ENCODE measurements around the gene SPACA7.
"Not testable (repeated sequence)": the region's sequence is repeated elsewhere in the genome, so short reads cannot be mapped to it uniquely, and the experiment has no call there.

SPACA7 gene

DNA sequence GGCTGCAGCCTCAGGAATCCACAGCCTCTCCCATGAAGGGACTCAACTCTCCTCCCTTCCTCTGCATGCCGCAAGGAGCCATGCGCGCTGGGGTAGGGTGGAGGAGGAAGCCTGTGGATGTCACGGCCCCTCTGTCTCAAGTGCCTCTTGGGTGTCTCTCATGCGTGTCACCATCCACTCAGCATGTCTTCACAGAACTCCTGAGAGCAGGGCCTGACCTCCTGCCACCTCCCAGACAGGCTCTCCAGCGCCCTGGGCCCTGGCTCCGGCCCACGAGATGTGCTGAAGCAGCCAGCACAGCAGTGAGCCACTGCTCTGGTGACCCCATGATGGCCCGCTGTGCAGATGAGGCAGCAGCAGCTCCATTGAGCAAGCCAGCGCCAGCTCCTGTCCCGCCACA lies 25.9 kb upstream of the SPACA7 start:
- no peak for DNase-seq (ENCODE audit: low read depth)

- no peak for DNase-seq (ENCODE audit: low read depth)
These were observed 24.3 kb upstream of the SPACA7 start for GRCh38 chr13:112351825-112352224.

DNA sequence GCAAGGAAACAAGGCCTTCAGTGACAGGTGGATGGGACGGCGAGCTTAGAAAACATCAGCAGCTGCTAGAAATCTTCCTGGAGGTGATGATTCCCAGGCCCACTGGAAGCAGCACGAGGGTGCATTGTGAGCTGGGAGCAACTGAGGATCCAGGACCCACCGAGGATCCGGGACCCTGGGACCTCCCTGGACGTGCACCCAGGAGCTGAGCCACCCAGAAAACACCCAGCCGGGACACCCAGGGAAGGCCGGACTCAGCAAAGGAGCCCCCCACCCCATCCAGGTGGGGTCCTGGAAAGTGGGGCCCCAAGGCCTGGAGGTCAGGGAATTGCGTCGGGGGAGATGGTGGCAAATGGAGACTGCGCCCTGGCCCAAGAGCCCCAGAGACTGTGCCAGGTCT lies 22.3 kb upstream of the SPACA7 start:
- DNase-seq (ENCODE audit: low read depth), result no peak

GRCh38 chr13:112354330-112355273 lies 21.6 kb upstream of the SPACA7 start:
- DNase-seq (ENCODE audit: low read depth), result no peak

DNA sequence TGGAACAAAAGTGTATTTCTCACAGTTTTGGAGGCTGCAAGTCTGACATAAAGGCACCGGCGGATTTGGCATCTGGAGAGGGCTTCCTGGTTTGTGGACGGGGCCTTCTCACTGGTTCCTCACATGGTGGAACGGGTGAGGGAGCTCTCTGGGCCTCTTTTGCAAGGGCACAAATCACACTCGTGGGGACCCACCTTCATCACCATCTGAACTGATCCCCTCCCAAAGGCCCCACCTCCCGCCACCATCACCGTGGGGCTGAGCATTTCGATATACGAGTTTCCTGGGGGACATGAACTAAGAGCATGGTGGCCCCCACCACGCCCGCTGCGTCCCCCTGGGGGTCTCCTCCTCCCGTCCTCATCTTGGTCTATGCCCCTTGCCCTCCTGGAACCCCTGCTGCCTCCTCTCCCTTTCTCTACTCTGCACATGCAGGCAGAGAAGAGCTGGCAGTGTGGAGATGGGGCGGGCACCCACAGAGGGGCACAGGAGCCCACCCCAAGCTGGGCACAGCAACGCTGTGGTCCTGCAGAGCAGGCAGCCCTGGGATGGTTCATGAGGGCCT lies 20.8 kb upstream of the SPACA7 start:
- no peak for DNase-seq (ENCODE audit: low read depth)

DNA sequence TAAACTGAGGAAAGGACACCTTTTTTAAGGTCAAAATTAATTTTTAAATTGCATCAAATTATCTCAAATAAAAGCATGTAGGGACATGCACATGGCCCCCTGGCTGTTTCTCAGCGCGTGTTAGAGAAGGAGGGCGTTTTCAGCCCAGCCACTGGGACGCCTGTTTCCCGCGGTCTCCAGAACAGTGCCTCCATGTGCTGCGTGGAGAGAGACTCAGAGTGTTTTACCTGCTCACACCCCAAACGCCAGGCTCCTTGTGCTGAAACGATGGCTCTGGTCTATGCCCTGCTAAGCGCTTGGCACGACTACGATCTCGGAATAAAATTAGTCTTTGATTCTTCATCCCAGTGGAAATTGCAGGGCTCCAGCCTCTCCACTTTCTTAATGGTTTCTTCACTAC lies 20.0 kb upstream of the SPACA7 start:
- no peak for DNase-seq (ENCODE audit: low read depth)

DNA sequence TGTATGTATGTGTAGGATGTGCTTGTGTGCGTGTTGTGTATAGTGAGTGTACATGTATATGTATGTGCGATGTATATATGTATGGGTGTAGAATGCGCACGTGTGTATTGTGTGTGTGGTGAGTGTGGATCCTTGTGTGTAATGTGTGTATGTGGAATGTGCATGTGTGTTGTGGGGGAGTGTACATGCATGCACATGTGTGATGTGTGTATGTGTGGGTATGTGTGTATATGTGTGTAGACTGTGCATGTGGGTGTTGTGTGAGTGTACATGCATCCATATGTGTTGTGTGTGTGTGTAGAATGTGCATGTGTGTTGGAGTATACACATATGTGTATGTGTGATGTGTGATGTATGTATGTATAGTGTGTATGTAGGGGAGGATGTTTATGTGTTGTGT lies 18.0 kb upstream of the SPACA7 start:
- DNase-seq (ENCODE audit: low read depth), result no peak

DNA sequence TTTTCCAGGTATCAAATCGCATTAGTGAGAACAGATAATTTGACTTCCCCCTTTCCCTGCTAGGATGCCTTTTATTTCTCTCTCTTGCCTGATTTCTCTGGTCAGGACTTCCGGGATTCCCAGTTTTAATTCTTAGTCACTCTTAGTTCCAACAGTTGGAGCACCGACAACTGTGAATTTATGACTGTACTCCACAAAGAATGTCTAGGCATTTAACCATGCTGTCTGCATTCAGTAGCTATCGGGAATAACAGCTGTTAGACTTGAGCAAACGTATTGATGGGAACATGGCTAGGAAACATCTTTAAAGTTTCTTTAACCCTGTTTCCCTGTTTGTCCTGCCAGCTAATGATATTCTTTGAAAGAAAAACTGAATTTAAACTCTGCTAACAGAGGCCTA lies 14.1 kb upstream of the SPACA7 start:
- no peak for DNase-seq (ENCODE audit: low read depth)

- DNase-seq (ENCODE audit: low read depth), result no peak
These were observed 12.2 kb upstream of the SPACA7 start for GRCh38 chr13:112363867-112364528.

DNA sequence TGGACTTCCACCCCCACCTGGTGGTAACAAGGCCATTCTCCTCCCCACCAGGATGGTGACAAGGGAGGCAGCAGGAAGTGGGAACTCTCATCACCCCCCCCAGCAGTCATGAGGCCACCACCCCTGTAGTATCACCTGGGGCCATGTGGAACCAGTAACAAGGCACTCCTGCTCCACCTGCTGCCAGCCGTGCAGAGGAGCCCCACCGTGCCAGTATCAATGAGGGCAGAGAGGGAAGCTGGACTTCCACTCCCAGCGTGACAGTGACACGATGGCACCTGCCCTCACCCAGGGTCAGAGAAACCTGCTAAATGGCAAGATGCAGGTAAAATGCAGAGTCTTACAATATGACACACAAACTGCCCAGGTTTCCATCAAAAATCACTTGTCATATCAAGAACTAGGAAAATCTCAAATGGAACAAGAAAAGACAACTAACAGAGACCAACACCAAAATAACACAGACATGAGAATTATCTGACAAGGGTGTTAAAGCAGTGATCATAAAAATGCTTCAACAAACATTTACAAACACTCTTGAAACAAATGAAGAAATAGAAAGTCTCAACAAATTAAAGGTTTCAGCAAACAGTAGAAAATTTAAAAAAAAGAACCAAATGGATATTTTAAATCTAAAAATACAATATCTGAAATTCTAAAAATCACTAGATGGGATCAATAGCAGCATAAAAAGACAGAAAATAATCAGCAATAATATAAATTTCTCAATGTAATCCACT lies 9.1 kb upstream of the SPACA7 start:
- no peak for DNase-seq (ENCODE audit: low read depth)

DNA sequence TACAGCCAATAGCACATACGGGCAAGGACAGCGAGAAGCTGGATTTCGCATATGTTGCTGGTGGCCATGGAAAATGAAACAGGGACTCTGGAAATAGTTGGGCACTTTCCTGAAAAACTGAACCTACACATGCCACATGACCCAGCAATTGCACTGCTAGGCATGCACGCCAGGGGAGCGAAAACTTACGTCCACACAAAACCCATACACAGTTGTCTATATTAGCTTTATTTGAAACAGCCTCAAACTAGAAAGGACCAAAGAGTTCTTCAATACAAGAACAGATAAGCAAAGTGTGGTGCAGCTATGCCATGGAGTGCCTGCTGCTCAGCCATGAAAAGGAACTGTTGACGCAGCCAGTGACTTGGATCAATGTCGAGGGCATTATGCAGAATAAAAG lies 7.3 kb upstream of the SPACA7 start:
- no peak for DNase-seq (ENCODE audit: low read depth)

- DNase-seq (ENCODE audit: low read depth), result no peak
These were observed 5.8 kb upstream of the SPACA7 start for GRCh38 chr13:112370311-112370710.

- no peak for DNase-seq (ENCODE audit: low read depth)
These were observed 1.9 kb upstream of the SPACA7 start for GRCh38 chr13:112374271-112374670.

DNA sequence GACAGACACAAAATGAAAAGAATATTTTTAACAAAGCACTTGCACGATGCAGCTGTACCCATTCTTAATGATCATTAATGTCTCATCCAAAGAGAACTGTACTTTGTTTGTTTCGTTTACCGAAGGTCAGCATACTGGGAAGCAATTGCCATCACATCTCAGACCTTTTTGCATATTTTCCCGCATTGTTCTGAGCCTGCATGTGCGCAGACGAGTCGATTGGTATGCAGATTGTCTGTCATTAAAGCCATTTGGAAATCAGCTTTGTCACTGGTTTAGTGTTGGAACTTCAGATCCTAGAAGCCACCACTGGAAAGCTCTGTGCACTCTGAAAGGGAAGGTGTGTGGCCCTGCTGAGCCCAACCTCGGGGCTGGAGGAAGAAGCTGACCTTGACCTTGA lies 15.6 kb downstream of the SPACA7 start:
- DNase-seq (ENCODE audit: low read depth), result no peak

- no peak for DNase-seq (ENCODE audit: low read depth)
These were observed 16.6 kb downstream of the SPACA7 start for GRCh38 chr13:112392719-112393118.

GRCh38 chr13:112395022-112395421 lies 18.9 kb downstream of the SPACA7 start:
- DNase-seq (ENCODE audit: low read depth), result not testable (repeated sequence)

GRCh38 chr13:112395941-112396340 lies 19.8 kb downstream of the SPACA7 start:
- not testable (repeated sequence) for DNase-seq (ENCODE audit: low read depth)

DNA sequence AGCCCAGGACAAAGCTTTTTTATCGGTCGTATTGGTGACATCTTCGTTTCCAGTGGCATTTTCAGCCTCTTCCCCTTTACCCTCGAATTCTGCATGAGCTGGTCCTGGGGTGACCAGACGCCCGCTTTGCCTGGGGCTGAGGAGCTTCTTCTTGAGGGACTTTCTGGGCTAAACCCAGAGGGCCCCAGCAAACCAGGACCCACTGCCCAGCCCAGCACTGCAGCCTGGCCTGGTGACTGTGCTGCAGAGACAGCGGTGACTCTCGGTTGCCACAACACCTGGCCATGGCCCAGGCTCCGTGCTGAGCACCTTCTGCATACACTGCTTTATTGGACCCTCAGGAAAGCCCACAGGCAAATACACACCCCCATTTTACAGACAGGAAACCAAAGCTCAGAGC lies 21.0 kb downstream of the SPACA7 start:
- DNase-seq (ENCODE audit: low read depth), result no peak

GRCh38 chr13:112398347-112398746 lies 22.2 kb downstream of the SPACA7 start:
- not testable (repeated sequence) for DNase-seq (ENCODE audit: low read depth)

GRCh38 chr13:112409828-112410227 lies 33.7 kb downstream of the SPACA7 start:
- not testable (repeated sequence) for DNase-seq (ENCODE audit: low read depth)

GRCh38 chr13:112416647-112417046 lies 40.5 kb downstream of the SPACA7 start:
- DNase-seq (ENCODE audit: low read depth), result no peak

- no peak for DNase-seq (ENCODE audit: low read depth)
These were observed 40.9 kb downstream of the SPACA7 start for GRCh38 chr13:112417079-112417478.

Data from stromal cell of bone marrow (primary cell).